Measurements from ENCODE around the gene PSPN.

DNA sequence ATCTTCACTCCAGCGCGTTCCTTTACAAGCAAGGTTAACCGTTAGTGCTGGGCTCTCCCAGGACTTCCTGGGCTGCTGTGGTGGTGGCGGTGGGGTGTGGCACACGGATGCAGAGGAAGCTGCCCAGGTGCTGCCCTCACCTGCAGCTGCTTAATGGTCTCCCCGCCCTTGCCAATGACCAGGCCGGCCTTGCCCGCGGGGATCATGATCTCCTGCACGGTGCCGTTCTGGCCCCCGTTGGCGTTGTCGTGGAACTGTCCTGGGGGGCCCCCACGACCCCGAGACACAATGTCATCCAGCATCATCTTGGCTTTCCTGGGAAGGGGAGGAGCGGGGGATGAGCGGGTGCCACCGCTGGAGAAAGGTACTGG is 42.8 kb upstream of the PSPN start:
- TF ChIP-seq POLR2A (IDR thresholded peaks at IDR 0.05) (no peak), CTCF (IDR thresholded peaks at IDR 0.05) (no peak)

Data from adrenal gland (tissue), 5 donors.